Measurements from ENCODE around the gene SMAD6. TPM values are rescaled to one million over a fixed set of nuclear protein-coding genes. Genes with fewer than 3 reads are reported as not detected.

The SMAD6 gene
- total and polyA plus RNA-seq, 2 of the 4 experiments (the other 2 are of a cell fraction): 4.8 to 8.5 TPM

- no TSS peak for BruUV-seq (replicated peaks)
- Histone ChIP-seq H4K91ac (ENCODE audit: insufficient read depth, low read depth, low read length) (no peak overlapping the region), H3K18ac (ENCODE audit: low read depth, low read length) (no peak overlapping the region), H3K4me1 (ENCODE audit: control insufficient read depth, insufficient read depth, low read length) (peaks cover 1% of the 10 kb centered on the region; the same call in 1 of the 2 replicates), H3K56ac (ENCODE audit: extremely low read depth, insufficient read depth, low read length) (no peak overlapping the region), H3K9ac (ENCODE audit: low read depth, low read length) (no peak overlapping the region), H3K4me3 (ENCODE audit: insufficient read depth, low read depth, low read length) (no peak overlapping the region), H3K9me3 (ENCODE audit: control insufficient read depth, insufficient read depth, low read length) (peaks cover 2% of the 10 kb centered on the region; the same call in 1 of the 2 replicates), H2AK5ac (ENCODE audit: low read depth, low read length) (no peak overlapping the region), H3K36me3 (ENCODE audit: control insufficient read depth, insufficient read depth, low read length) (no peaks in the 10 kb centered on the region), H2AFZ (replicated peaks; ENCODE audit: low read length, poor library complexity) (no peak overlapping the region), H3K23ac (ENCODE audit: low read depth, low read length) (no peak overlapping the region), H2BK120ac (ENCODE audit: low read depth, low read length) (no peak overlapping the region), H2BK5ac (ENCODE audit: low read depth, low read length, poor library complexity, severe bottlenecking) (no peak overlapping the region), H2BK15ac (ENCODE audit: low read depth, low read length) (no peak overlapping the region), H3K4me2 (ENCODE audit: low read depth, low read length) (no peak overlapping the region), H2AK9ac (replicated peaks; ENCODE audit: low read depth, low read length, poor library complexity) (no peak overlapping the region), H3K14ac (replicated peaks; ENCODE audit: low read depth, low read length) (no peak overlapping the region), H3K9me1 (ENCODE audit: insufficient read depth, low read length) (no peaks in the 10 kb centered on the region), H4K8ac (ENCODE audit: low read depth in 2 of 2, low read length in 2 of 2) (no peak overlapping the region), H4K5ac (ENCODE audit: low read depth, low read length) (no peak overlapping the region), H3K27ac (ENCODE audit: insufficient read depth, low read length) (no peak overlapping the region), H3K4ac (ENCODE audit: low read depth, low read length) (no peak overlapping the region), H2BK20ac (ENCODE audit: low read depth, low read length) (no peak overlapping the region), H3K27me3 (ENCODE audit: control insufficient read depth, insufficient read depth, low read length) (no peaks in the 10 kb centered on the region), H3K79me1 (ENCODE audit: low read depth in 1 of 2, low read length in 2 of 2) (no peaks in the 10 kb centered on the region), H4K20me1 (ENCODE audit: insufficient read depth, low read length) (no peaks in the 10 kb centered on the region)
- ChIA-PET CTCF (no interaction called here), POLR2A (ENCODE audit: unreplicated experiment) (no interaction called here)
- in situ Hi-C loops (cut with MboI; ENCODE audit: low sequenced_read_pairs): no loop called here
- ATAC-seq (ENCODE audit: low read depth): peak; percentile 59; the same call in 1 of the 2 replicates
- dilution Hi-C loops (cut with HindIII; ENCODE audit: low sequenced_read_pairs, unreplicated experiment): no loop called here
- no peak for DNase-seq
- TF ChIP-seq BHLHE40 (IDR thresholded peaks at IDR 0.05; ENCODE audit: low read depth, low read length) (no peak), RFX5 (IDR thresholded peaks at IDR 0.05; ENCODE audit: low read depth, low read length) (no peak), MAZ (IDR thresholded peaks at IDR 0.05; ENCODE audit: borderline replicate concordance, low read depth, low read length) (no peak), RAD21 (IDR thresholded peaks at IDR 0.05; ENCODE audit: low read length) (no peak), ELK1 (IDR thresholded peaks at IDR 0.05; ENCODE audit: borderline replicate concordance, low read depth, low read length) (no peak), USF2 (IDR thresholded peaks at IDR 0.05; ENCODE audit: low read depth, low read length) (no peak), POLR2A (IDR thresholded peaks at IDR 0.05; ENCODE audit: low read depth, low read length) (no peak), RCOR1 (IDR thresholded peaks at IDR 0.05; ENCODE audit: insufficient replicate concordance, low read length) (no peak), MAFK (IDR thresholded peaks at IDR 0.05; ENCODE audit: low read depth, low read length) (no peak), MXI1 (IDR thresholded peaks at IDR 0.05; ENCODE audit: borderline replicate concordance, low read depth, low read length) (no peak), FOS (IDR thresholded peaks at IDR 0.05; ENCODE audit: low read depth, low read length) (no peak), CEBPB (IDR thresholded peaks at IDR 0.05; ENCODE audit: low read depth, low read length) (no peak), NFE2L2 (IDR thresholded peaks at IDR 0.05; ENCODE audit: low read depth, low read length) (no peak)
- 81% methylated on average over 3 of the region's 27 CpGs; no CpG with 5 or more reads in 1 of the 2 experiments for WGBS, 2 experiments (ENCODE audit: extremely low coverage in 2 of 2, insufficient read length in 1 of 2)
- intact Hi-C loops (cut with micrococcal nuclease): no loop called here
Measured at GRCh38 chr15:66673410-66674322, 28.4 kb upstream of the SMAD6 start.

All from IMR-90 (cell line).